IPS DF 4.7 (cell line): Measurements from ENCODE around the gene C22orf23.

Experiments used
- DNase-seq: peaks from one replicate; pipeline ENCODE4 v3.0.0-alpha.2; 2013; ENCODE audit warnings: low spot score; ENCODE audit errors: extremely low read depth

The C22orf23 gene

DNA sequence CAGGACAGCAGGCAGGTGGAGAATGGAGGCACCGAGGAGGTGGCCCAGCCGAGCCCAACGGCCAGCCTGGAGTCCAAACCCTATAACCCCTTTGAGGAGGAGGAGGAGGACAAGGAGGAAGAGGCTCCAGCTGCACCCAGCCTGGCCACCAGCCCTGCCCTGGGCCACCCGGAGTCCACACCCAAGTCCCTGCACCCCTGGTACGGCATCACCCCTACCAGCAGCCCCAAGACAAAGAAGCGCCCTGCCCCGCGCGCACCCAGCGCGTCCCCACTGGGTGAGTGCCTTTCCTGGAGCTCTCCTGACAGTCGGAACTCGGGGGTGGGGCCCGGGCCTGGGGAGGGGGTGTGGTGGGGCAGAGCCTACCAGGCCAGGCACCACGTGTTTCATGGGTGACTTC lies 27.6 kb downstream of the C22orf23 start:
- DNase-seq = no peak

DNA sequence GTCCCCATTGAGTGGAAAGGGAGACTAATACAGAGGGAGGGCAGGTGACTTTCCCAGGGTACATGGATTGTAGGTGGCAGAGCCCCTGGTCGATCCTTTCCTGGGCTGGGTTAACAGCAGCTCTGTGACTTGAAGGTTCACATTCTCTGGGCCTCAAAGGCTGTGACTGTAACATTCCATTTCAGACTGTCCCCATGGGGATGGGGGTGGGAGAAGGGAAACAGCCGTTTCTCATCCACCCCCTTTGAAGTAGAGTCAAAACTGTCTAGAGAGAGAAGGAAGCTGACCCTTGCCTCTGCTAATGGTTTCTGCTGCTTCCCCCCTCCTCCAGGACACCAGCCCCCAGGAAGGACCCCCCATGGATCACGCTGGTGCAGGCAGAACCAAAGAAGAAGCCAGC lies 28.1 kb downstream of the C22orf23 start:
- DNase-seq = no peak

- DNase-seq = no peak
These were observed 28.9 kb downstream of the C22orf23 start for GRCh38 chr22:37924386-37925065.

DNA sequence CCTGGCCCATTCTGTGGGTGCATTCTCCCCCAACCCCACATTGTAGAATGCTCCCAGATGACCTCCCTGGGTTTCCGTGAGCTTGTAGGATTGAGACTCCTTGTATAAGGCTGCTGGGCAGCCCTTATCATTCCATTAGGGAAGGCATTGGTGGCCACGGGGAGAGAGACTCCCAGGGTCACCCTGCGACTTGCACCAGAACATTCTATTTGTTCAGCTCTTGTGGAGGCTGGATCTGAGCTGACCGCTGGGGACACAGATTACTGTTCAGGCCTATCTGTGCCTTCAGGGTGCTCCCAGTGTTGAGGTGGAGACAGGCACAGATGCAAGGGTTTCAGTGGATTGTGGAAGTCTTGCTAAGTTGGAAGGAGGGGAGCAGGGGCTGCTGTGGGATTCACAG lies 29.5 kb downstream of the C22orf23 start:
- no peak for DNase-seq

DNA sequence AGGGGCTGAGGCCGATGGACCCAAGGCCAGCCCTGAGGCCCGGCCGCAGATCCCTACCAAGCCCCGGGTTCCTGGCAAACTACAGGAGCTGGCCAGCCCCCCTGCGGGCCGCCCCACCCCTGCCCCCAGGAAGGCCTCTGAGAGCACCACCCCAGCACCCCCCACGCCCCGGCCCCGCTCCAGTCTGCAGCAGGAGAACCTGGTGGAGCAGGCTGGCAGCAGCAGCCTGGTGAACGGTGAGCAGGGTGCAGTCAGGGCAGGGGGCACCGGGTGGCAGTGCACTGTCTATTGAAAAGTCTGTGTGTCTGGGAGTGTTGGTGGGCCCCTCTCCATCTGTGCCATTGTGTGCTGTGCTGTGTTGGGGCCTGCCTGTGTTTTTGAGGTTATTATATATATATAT lies 31.2 kb downstream of the C22orf23 start:
- DNase-seq = no peak

DNA sequence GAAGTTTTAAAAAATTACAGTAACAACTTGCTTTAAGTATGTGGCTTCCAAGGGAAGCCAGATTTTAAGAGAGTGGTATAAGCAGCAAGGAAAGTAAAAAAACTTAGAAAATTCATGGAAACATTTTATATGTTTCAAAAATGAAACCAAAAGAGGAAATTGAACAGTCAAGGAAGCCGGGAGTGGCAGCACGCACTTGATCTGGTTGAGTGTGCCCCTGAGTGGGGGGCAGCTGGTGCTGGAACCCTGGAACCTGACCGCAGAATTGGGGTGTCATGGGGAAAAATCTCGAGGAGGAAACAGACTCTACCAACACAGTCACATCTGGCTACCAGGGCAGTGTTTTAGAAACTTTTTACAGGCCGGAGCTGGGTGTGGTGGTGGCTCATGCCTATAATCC lies 33.3 kb downstream of the C22orf23 start:
- no peak for DNase-seq

- DNase-seq = no peak
These were observed 34.7 kb downstream of the C22orf23 start for GRCh38 chr22:37918580-37919270.

DNA sequence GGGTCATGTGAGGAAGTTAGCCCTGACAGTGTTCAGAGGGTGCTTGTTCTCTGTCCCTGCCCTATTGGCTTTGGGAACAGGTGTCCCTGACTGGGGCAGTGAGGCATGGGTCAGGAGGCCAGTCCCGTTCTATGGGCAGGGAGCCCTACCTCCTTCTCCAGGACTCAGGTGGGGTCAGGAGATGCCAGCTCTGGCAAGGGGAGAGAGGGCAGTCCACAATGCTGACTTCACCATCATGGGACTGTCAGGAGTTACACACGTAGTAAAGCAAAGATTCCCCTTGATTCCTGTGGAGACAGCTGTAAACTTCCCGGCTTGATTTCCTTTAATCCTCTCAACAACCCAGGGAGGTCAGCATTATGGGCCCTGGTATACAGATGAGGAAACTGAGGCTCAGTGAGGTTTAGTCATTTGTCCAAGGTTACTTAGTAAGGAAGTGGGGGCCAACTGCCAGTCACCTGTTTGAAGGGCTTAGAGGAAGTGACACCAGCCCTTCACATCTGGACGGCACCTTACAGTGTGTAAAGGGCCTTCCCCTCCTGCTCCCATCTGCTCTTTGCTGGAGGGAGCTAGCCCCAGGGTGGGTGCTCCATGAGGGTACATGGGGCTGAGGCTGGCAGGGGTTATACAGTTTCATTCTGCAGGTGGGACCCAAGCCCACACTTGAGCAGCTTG lies 35.4 kb downstream of the C22orf23 start:
- no peak for DNase-seq

GRCh38 chr22:37916311-37916710 lies 37.1 kb downstream of the C22orf23 start:
- no peak for DNase-seq

DNA sequence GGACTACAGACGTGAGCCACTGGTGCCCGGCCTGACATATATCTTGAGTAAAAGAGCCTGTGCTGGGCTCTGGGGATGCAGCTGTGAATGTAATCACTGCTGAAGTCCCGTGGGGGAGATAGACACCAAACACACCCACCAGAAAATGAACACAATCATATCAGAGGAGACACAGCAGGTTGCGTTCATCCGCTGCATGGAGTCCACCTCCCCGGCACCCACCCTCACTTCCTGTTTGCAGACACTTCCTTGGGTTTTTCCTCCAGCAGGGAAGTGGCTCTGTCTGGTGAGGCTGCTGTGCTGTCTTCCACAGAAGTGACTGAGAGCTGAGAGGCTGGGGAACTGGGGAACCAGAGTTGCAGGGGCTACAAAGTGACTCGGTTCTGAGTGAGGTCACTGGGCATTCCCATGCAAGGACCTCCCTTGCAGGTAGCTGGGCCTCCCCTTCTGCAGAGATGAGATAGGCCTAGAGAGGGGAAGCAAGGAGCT lies 40.1 kb downstream of the C22orf23 start:
- no peak for DNase-seq

DNA sequence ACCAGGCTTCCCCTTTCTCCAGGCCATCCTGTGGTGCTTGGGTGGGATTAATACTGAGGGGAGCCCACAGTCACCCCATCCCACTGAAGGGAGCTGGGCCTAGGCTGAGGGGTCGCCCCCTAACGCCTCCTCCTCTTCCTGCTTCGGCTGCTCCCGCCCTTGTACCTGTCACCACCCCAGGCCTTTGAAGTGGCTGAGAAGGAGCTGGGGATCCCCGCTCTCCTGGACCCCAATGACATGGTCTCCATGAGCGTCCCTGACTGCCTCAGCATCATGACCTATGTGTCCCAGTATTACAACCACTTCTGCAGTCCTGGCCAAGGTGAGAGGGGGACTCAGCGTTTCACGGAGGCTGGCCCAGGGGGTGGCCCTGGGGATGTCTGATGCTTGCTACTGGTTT lies 41.2 kb downstream of the C22orf23 start:
- no peak for DNase-seq

GRCh38 chr22:37911697-37912096 lies 41.7 kb downstream of the C22orf23 start:
- no peak for DNase-seq

DNA sequence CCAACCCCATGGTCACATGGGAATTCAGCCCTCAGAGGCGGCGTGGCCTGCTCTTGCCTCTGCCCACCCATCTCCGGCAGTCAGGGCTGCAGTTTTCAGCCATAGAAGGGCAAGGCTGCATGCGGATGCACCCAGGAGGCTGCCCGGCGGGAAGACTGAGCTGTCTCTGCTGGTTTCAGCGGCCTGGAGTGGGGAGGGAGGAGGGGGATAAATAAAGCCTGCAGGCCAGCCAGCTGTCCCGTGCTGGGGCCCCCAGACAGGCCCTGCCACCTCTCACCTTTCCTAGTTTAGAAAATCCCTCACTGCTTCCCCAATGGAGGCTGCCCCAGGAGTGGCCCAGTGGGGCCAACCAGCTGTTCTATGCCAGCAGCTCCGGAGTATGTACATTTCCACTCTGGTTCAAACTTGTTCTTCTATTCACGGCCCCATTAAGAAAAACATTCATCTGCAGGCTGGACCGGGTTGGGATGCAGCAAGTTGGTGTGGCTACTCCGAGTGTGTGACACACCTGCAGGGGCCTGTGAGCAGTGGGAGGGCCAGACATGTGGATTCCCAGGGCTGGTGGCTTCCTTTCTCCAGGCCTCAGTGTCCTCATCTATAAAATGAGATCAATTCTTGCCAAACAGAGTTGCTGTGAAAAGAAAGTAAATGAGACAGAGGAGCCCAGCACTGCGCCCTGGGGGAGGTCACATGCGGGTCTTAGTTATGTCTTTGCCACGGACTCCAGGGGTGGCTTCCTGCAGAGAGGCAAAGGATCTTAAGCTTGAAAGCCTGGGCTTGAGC lies 42.3 kb downstream of the C22orf23 start:
- no peak for DNase-seq

DNA sequence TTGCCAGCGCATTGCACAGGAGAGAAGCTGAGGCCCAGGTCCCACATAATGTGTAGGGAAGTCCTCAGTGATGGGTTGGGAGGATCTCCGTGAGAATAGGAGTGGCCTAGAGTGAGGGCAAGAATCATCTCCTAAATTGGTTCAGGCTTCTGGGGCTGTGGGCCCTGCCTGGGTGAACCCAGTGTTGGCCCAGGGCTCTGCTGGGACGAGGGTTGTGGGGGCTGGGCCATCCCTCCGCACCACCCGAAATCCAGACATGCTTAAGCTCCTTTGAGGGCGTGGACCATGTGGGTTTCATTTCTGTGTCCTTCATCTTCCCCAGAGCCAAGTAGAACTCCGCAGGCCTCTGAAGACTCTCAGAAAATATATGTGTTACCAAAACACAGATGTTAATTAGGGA lies 43.6 kb downstream of the C22orf23 start:
- no peak for DNase-seq

- no peak for DNase-seq
These were observed 46.1 kb downstream of the C22orf23 start for GRCh38 chr22:37907036-37907954.

- DNase-seq = no peak
These were observed 46.9 kb downstream of the C22orf23 start for GRCh38 chr22:37906364-37907008.

- no peak for DNase-seq
These were observed 47.7 kb downstream of the C22orf23 start, which contains the start of gene MICALL1 for GRCh38 chr22:37905534-37906363. Gene MICALL1, plus strand, starts transcription at chr22:37906297. Its CDS starts 126 bp downstream, at chr22:37906423.

- no peak for DNase-seq
These were observed 48.5 kb downstream of the C22orf23 start for GRCh38 chr22:37904572-37905533.
